ENCODE measurements around the gene MYO5A. TPM values are rescaled to one million over a fixed set of nuclear protein-coding genes. Genes with fewer than 3 reads are reported as not detected.
A peak's percentile ranks its signal among the peaks of the same experiment; 100 is the strongest.

MYO5A gene
- total RNA-seq, 2 experiments from 2014 or later: 30.3 to 43.2 TPM

GRCh38 chr15:52349052-52349700 is 179.5 kb downstream of the MYO5A start:
- Mint-ChIP-seq H3K27me3 (no peaks in the 10 kb centered on the region), H3K4me1 (peaks cover 2% of the 10 kb centered on the region)
- CTCF ChIA-PET: interaction anchor here (1.8 kb wide), 1 partner anchor 10 kb away, joined by 5 read pairs; no protein-coding TSS in a partner anchor

GRCh38 chr15:52348056-52348745 is 180.5 kb downstream of the MYO5A start:
- ATAC-seq (no peak), DNase-seq (no peak)
- no peaks in the 10 kb centered on the region for H3K9me3 Mint-ChIP-seq (ENCODE audit: low read depth)
- no peaks in the 10 kb centered on the region for H3K27me3 Mint-ChIP-seq
- no peak overlapping the region for H3K4me3 Mint-ChIP-seq
- CTCF ChIA-PET: interaction anchor here (0.7 to 1.8 kb wide), 3 partner anchors 9 to 16 kb away, joined by 3 to 8 read pairs (median 5); no protein-coding TSS in a partner anchor
- no peak overlapping the region for H3K27ac Mint-ChIP-seq
- peaks cover 3% of the 10 kb centered on the region for H3K4me1 Mint-ChIP-seq
- peaks cover 27% of the 10 kb centered on the region for H3K36me3 Mint-ChIP-seq

More at GRCh38 chr15:52349052-52349700, 179.5 kb downstream of the MYO5A start:
- Mint-ChIP-seq H3K36me3 (peaks cover 28% of the 10 kb centered on the region), H3K9me3 (ENCODE audit: low read depth) (no peaks in the 10 kb centered on the region), H3K27ac (no peak overlapping the region), H3K4me3 (no peak overlapping the region)
- ATAC-seq: no peak
- DNase-seq: no peak

GRCh38 chr15:52344592-52344991 is 184.1 kb downstream of the MYO5A start:
- no peak for DNase-seq
- Mint-ChIP-seq H3K36me3 (peaks cover 11% of the 10 kb centered on the region), H3K4me1 (peaks cover 3% of the 10 kb centered on the region), H3K4me3 (no peak overlapping the region), H3K9me3 (ENCODE audit: low read depth) (no peaks in the 10 kb centered on the region), H3K27ac (no peak overlapping the region), H3K27me3 (no peaks in the 10 kb centered on the region)
- CTCF ChIA-PET: no interaction called here
- no peak for ATAC-seq

- ATAC-seq (no peak), DNase-seq (no peak)
- no peak overlapping the region for H3K27ac Mint-ChIP-seq
- CTCF ChIA-PET: no interaction called here
- H3K9me3 Mint-ChIP-seq (ENCODE audit: low read depth): no peaks in the 10 kb centered on the region
- no peak overlapping the region for H3K4me3 Mint-ChIP-seq
- no peaks in the 10 kb centered on the region for H3K27me3 Mint-ChIP-seq
- H3K4me1 Mint-ChIP-seq: peaks cover 3% of the 10 kb centered on the region
- H3K36me3 Mint-ChIP-seq: peaks cover 8% of the 10 kb centered on the region
Measured at GRCh38 chr15:52343831-52344230, 184.8 kb downstream of the MYO5A start.

GRCh38 chr15:52340093-52340492 is 188.6 kb downstream of the MYO5A start:
- peaks cover 25% of the 10 kb centered on the region for H3K4me1 Mint-ChIP-seq
- H3K36me3 Mint-ChIP-seq: peaks cover 17% of the 10 kb centered on the region
- DNase-seq (no peak), ATAC-seq (no peak)
- CTCF ChIA-PET: interaction anchor here (1.1 to 2.2 kb wide), 2 partner anchors 8 to 14 kb away, joined by 3 to 5 read pairs; no protein-coding TSS in a partner anchor
- no peak overlapping the region for H3K4me3 Mint-ChIP-seq
- no peaks in the 10 kb centered on the region for H3K9me3 Mint-ChIP-seq (ENCODE audit: low read depth)
- H3K27me3 Mint-ChIP-seq: no peaks in the 10 kb centered on the region
- H3K27ac Mint-ChIP-seq: no peak overlapping the region

- ATAC-seq (no peak), DNase-seq (no peak)
- peaks cover 22% of the 10 kb centered on the region for H3K36me3 Mint-ChIP-seq
- no peaks in the 10 kb centered on the region for H3K27me3 Mint-ChIP-seq
- H3K4me1 Mint-ChIP-seq: peaks cover 22% of the 10 kb centered on the region
- no peaks in the 10 kb centered on the region for H3K9me3 Mint-ChIP-seq (ENCODE audit: low read depth)
- CTCF ChIA-PET: interaction anchor here (0.8 to 1.7 kb wide), 2 partner anchors 9 to 127 kb away, joined by 5 read pairs; no protein-coding TSS in a partner anchor
- no peak overlapping the region for H3K4me3 Mint-ChIP-seq
- no peak overlapping the region for H3K27ac Mint-ChIP-seq
Measured at GRCh38 chr15:52338891-52339290, 189.8 kb downstream of the MYO5A start.

GRCh38 chr15:52338058-52338457 is 190.6 kb downstream of the MYO5A start:
- H3K4me3 Mint-ChIP-seq: no peak overlapping the region
- CTCF ChIA-PET: interaction anchor here (0.8 to 1.8 kb wide), 3 partner anchors 10 to 128 kb away, joined by 3 to 5 read pairs (median 5); no protein-coding TSS in a partner anchor
- ATAC-seq: no peak
- H3K36me3 Mint-ChIP-seq: peaks cover 22% of the 10 kb centered on the region
- no peak overlapping the region for H3K27ac Mint-ChIP-seq
- H3K9me3 Mint-ChIP-seq (ENCODE audit: low read depth): no peaks in the 10 kb centered on the region
- no peaks in the 10 kb centered on the region for H3K27me3 Mint-ChIP-seq
- H3K4me1 Mint-ChIP-seq: peaks cover 26% of the 10 kb centered on the region
- DNase-seq: no peak

- H3K4me1 Mint-ChIP-seq: peaks cover 32% of the 10 kb centered on the region
- no peaks in the 10 kb centered on the region for H3K27me3 Mint-ChIP-seq
- peak; percentile 47 for ATAC-seq
- no peak overlapping the region for H3K4me3 Mint-ChIP-seq
- peaks cover 22% of the 10 kb centered on the region for H3K36me3 Mint-ChIP-seq
- H3K9me3 Mint-ChIP-seq (ENCODE audit: low read depth): no peaks in the 10 kb centered on the region
- no peak for DNase-seq
- peak overlapping the region; percentile 54 for H3K27ac Mint-ChIP-seq
- CTCF ChIA-PET: interaction anchor here (1.1 to 1.8 kb wide), 2 partner anchors 9 to 398 kb away, joined by 3 read pairs; no protein-coding TSS in a partner anchor
Measured at GRCh38 chr15:52337198-52337853, 191.4 kb downstream of the MYO5A start.

GRCh38 chr15:52336529-52336928 is 192.2 kb downstream of the MYO5A start:
- Mint-ChIP-seq H3K27me3 (no peaks in the 10 kb centered on the region), H3K36me3 (peaks cover 22% of the 10 kb centered on the region), H3K4me1 (peaks cover 39% of the 10 kb centered on the region), H3K9me3 (ENCODE audit: low read depth) (no peaks in the 10 kb centered on the region), H3K4me3 (no peak overlapping the region), H3K27ac (no peak overlapping the region)
- DNase-seq: no peak
- ATAC-seq: no peak
- CTCF ChIA-PET: interaction anchor here (0.9 to 1.8 kb wide), 3 partner anchors 8 to 399 kb away, joined by 3 read pairs; no protein-coding TSS in a partner anchor

- Mint-ChIP-seq H3K4me3 (no peak overlapping the region), H3K4me1 (peaks cover 52% of the 10 kb centered on the region), H3K36me3 (peaks cover 25% of the 10 kb centered on the region), H3K27ac (no peak overlapping the region), H3K27me3 (no peaks in the 10 kb centered on the region), H3K9me3 (ENCODE audit: low read depth) (no peaks in the 10 kb centered on the region)
- CTCF ChIA-PET: interaction anchor here (0.9 to 1.9 kb wide), 2 partner anchors 11 to 401 kb away, joined by 3 to 6 read pairs; no protein-coding TSS in a partner anchor
- ATAC-seq (no peak), DNase-seq (no peak)
Measured at GRCh38 chr15:52334491-52335160, 194.1 kb downstream of the MYO5A start.

- peaks cover 28% of the 10 kb centered on the region for H3K36me3 Mint-ChIP-seq
- peaks cover 37% of the 10 kb centered on the region for H3K4me1 Mint-ChIP-seq
- H3K9me3 Mint-ChIP-seq (ENCODE audit: low read depth): no peaks in the 10 kb centered on the region
- no peaks in the 10 kb centered on the region for H3K27me3 Mint-ChIP-seq
- peak overlapping the region; percentile 83 for H3K27ac Mint-ChIP-seq
- CTCF ChIA-PET: interaction anchor here (0.6 to 3.2 kb wide), 35 partner anchors 9 to 406 kb away, joined by 3 to 52 read pairs (median 4); partner anchors contain the start of genes ARPP19, MYO5A and MYO5C
- DNase-seq (peak; percentile 85), ATAC-seq (peak; percentile 99)
- peak overlapping the region; percentile 24 for H3K4me3 Mint-ChIP-seq
Measured at GRCh38 chr15:52331490-52332240, 197.0 kb downstream of the MYO5A start.

GRCh38 chr15:52329987-52330386 is 198.7 kb downstream of the MYO5A start:
- CTCF ChIA-PET: interaction anchor here (2.0 kb wide), 1 partner anchor 405 kb away, joined by 7 read pairs; no protein-coding TSS in a partner anchor
- peaks cover 31% of the 10 kb centered on the region for H3K4me1 Mint-ChIP-seq
- peaks cover 29% of the 10 kb centered on the region for H3K36me3 Mint-ChIP-seq
- ATAC-seq: no peak
- H3K27me3 Mint-ChIP-seq: no peaks in the 10 kb centered on the region
- H3K4me3 Mint-ChIP-seq: no peak overlapping the region
- H3K27ac Mint-ChIP-seq: no peak overlapping the region
- H3K9me3 Mint-ChIP-seq (ENCODE audit: low read depth): no peaks in the 10 kb centered on the region
- no peak for DNase-seq

All from activated CD8-positive, alpha-beta memory T cell treated with anti-CD3 and anti-CD28 coated beads, Interleukin-2, amount 10 ng/mL, durations not matched to agents 7 days and 5 days (primary cell).